ENCODE results near the gene MYO1B. TPM values are rescaled to one million over a fixed set of nuclear protein-coding genes. Genes with fewer than 3 reads are reported as not detected.

MYO1B gene
- total RNA-seq, 4 donors from 2014 or later = 17.2 to 31.8 (median 28.8) TPM

GRCh38 chr2:191265311-191266170, 20.3 kb downstream of the MYO1B start:
- Histone ChIP-seq H3K27ac (peak overlapping the region; percentile 30), H3K9me3 (no peaks in the 10 kb centered on the region), H3K4me1 (peaks cover 30% of the 10 kb centered on the region), H3K27me3 (no peaks in the 10 kb centered on the region), H3K4me3 (peak overlapping the region; percentile 1), H3K36me3 (no peaks in the 10 kb centered on the region)
- no peak for DNase-seq (ENCODE audit: low spot score in 2 of 2)
- WGBS = 27% methylated on average over 15 of the region's 15 CpGs
- TF ChIP-seq CTCF (IDR thresholded peaks at IDR 0.05) (no peak), POLR2AphosphoS5 (IDR thresholded peaks at IDR 0.05) (no peak), POLR2A (IDR thresholded peaks at IDR 0.05) (no peak), EP300 (IDR thresholded peaks at IDR 0.05) (no peak)

- Histone ChIP-seq H3K9me3 (no peaks in the 10 kb centered on the region), H3K4me3 (no peak overlapping the region), H3K27me3 (no peaks in the 10 kb centered on the region), H3K4me1 (peaks cover 30% of the 10 kb centered on the region), H3K27ac (peak overlapping the region; percentile 30), H3K36me3 (no peaks in the 10 kb centered on the region)
- 67% methylated on average over 2 of the region's 2 CpGs for WGBS
- TF ChIP-seq CTCF (IDR thresholded peaks at IDR 0.05) = no peak
- no peak for TF ChIP-seq POLR2A (IDR thresholded peaks at IDR 0.05)
- TF ChIP-seq POLR2AphosphoS5 (IDR thresholded peaks at IDR 0.05) = no peak
- no peak for TF ChIP-seq EP300 (IDR thresholded peaks at IDR 0.05)
- no peak for DNase-seq (ENCODE audit: low spot score in 2 of 2)
Measured at GRCh38 chr2:191266201-191266600, 21.0 kb downstream of the MYO1B start.

- TF ChIP-seq POLR2A (IDR thresholded peaks at IDR 0.05) (no peak), CTCF (IDR thresholded peaks at IDR 0.05) (no peak), EP300 (IDR thresholded peaks at IDR 0.05) (no peak)
Measured at GRCh38 chr2:191268596-191268995, 23.4 kb downstream of the MYO1B start.

GRCh38 chr2:191270306-191271161, 25.3 kb downstream of the MYO1B start:
- 67% methylated on average over 6 of the region's 6 CpGs for WGBS

More at GRCh38 chr2:191268596-191268995, 23.4 kb downstream of the MYO1B start:
- Histone ChIP-seq H3K27ac (no peak overlapping the region), H3K4me3 (no peak overlapping the region), H3K36me3 (no peaks in the 10 kb centered on the region), H3K27me3 (no peaks in the 10 kb centered on the region), H3K9me3 (no peaks in the 10 kb centered on the region), H3K4me1 (peaks cover 30% of the 10 kb centered on the region)
- 100% methylated on average over 1 of the region's 1 CpG for WGBS
- DNase-seq (ENCODE audit: low spot score in 2 of 2) = no peak

More at GRCh38 chr2:191270306-191271161, 25.3 kb downstream of the MYO1B start:
- Histone ChIP-seq H3K27me3 (no peaks in the 10 kb centered on the region), H3K9me3 (no peaks in the 10 kb centered on the region), H3K4me3 (no peak overlapping the region), H3K36me3 (no peaks in the 10 kb centered on the region), H3K4me1 (peaks cover 18% of the 10 kb centered on the region), H3K27ac (no peak overlapping the region)
- DNase-seq (ENCODE audit: low spot score in 2 of 2) = no peak
- no peak for TF ChIP-seq CTCF (IDR thresholded peaks at IDR 0.05)
- no peak for TF ChIP-seq POLR2AphosphoS5 (IDR thresholded peaks at IDR 0.05)
- no peak for TF ChIP-seq POLR2A (IDR thresholded peaks at IDR 0.05)
- no peak for TF ChIP-seq EP300 (IDR thresholded peaks at IDR 0.05)
